Karpas-422 (cell line): ENCODE measurements around the gene ADTRP. TPM values are rescaled to one million over a fixed set of nuclear protein-coding genes. Genes with fewer than 3 reads are reported as not detected.

ENCODE experiments used
- DNase-seq: peaks from one replicate; pipeline ENCODE4 v3.0.0-alpha.2; 2015
- H2AFZ ChIP-seq: fragments of 200-600 bp; sonication (generic); 2 replicates; pipeline ENCODE4 v1.6.1; 2014; ENCODE audit warnings: antibody characterized with exemption, low read length, mixed read lengths
- H3K27ac ChIP-seq: fragments of 200-600 bp; sonication (generic); 2 replicates; pipeline ENCODE4 v1.5.1; 2014; ENCODE audit warnings: mild to moderate bottlenecking, low read length, moderate library complexity
- H3K27me3 ChIP-seq: fragments of 200-600 bp; sonication (generic); 2 replicates; pipeline ENCODE4 v1.6.1; 2014; ENCODE audit warnings: low read length, mixed read lengths
- H3K36me3 ChIP-seq: fragments of 200-600 bp; sonication (generic); 2 replicates; pipeline ENCODE4 v1.6.1; 2014; ENCODE audit warnings: low read length, mixed read lengths; ENCODE audit not compliant: insufficient read depth
- H3K4me1 ChIP-seq: fragments of 200-600 bp; sonication (generic); 2 replicates; pipeline ENCODE4 v1.6.1; 2014; ENCODE audit warnings: mild to moderate bottlenecking, low read length, mixed read lengths
- H3K4me2 ChIP-seq: fragments of 200-600 bp; sonication (generic); 2 replicates; pipeline ENCODE4 v1.6.1; 2014; ENCODE audit warnings: low read length, low read depth, mild to moderate bottlenecking; ENCODE audit not compliant: poor library complexity, severe bottlenecking
- H3K4me3 ChIP-seq: fragments of 200-600 bp; sonication (generic); 2 replicates; pipeline ENCODE4 v1.5.1; 2014; ENCODE audit warnings: mild to moderate bottlenecking, antibody characterized with exemption, low read length, mixed read lengths
- H3K79me2 ChIP-seq: fragments of 200-600 bp; sonication (generic); 2 replicates; pipeline ENCODE4 v1.6.1; 2014; ENCODE audit warnings: mild to moderate bottlenecking, low read length, mixed read lengths
- H3K9ac ChIP-seq: fragments of 200-600 bp; sonication (generic); 2 replicates; pipeline ENCODE4 v1.6.0; 2014; ENCODE audit warnings: low read length
- H3K9me2 ChIP-seq: fragments of 200-600 bp; sonication (generic), shearing (Covaris generic); replicated peaks from 2 replicates; pipeline ENCODE4 v1.6.0; 2014; ENCODE audit warnings: mild to moderate bottlenecking, low read length, moderate library complexity; ENCODE audit not compliant: insufficient read depth
- H3K9me3 ChIP-seq: fragments of 300-700, 200-600 bp; sonication (generic); 2 replicates; pipeline ENCODE4 v1.6.1; 2014; ENCODE audit warnings: low read length, mixed read lengths
- H4K20me1 ChIP-seq: fragments of 200-600 bp; sonication (generic); 2 replicates; pipeline ENCODE4 v1.6.1; 2014; ENCODE audit warnings: mild to moderate bottlenecking, antibody characterized with exemption, low read length, low read depth; ENCODE audit not compliant: insufficient read depth
- total RNA-seq: library from RNA; depleted of rRNA; stranded (reverse); fragments of >200 nt; shearing (Covaris generic); gene quantifications from 2 replicates; pipeline ENCODE4 v1.2.3, GENCODE V29; 2014; ENCODE audit warnings: low replicate concordance

ADTRP gene
- total RNA-seq, 1 experiment from 2014 or later, result not detected

GRCh38 chr6:11798538-11798937 lies 19.9 kb upstream of the ADTRP start:
- Histone ChIP-seq H3K9me2 (no peaks in the 10 kb centered on the region), H3K9me3 (no peaks in the 10 kb centered on the region), H3K36me3 (no peaks in the 10 kb centered on the region), H4K20me1 (no peaks in the 10 kb centered on the region), H3K4me3 (no peak overlapping the region), H3K79me2 (no peaks in the 10 kb centered on the region), H3K4me2 (no peak overlapping the region), H3K27me3 (no peaks in the 10 kb centered on the region), H3K27ac (no peak overlapping the region), H2AFZ (no peak overlapping the region), H3K9ac (no peak overlapping the region), H3K4me1 (no peaks in the 10 kb centered on the region)
- no peak for DNase-seq

- H3K9me3 ChIP-seq, result no peaks in the 10 kb centered on the region
- H3K36me3 ChIP-seq, result no peaks in the 10 kb centered on the region
- H3K4me2 ChIP-seq, result no peak overlapping the region
- H3K9me2 ChIP-seq, result no peaks in the 10 kb centered on the region
- DNase-seq, result no peak
- no peaks in the 10 kb centered on the region for H3K79me2 ChIP-seq
- no peak overlapping the region for H2AFZ ChIP-seq
- no peaks in the 10 kb centered on the region for H4K20me1 ChIP-seq
- no peak overlapping the region for H3K9ac ChIP-seq
- H3K4me1 ChIP-seq, result no peaks in the 10 kb centered on the region
- no peak overlapping the region for H3K4me3 ChIP-seq
- no peak overlapping the region for H3K27ac ChIP-seq
- no peaks in the 10 kb centered on the region for H3K27me3 ChIP-seq
Measured at GRCh38 chr6:11798096-11798495, 19.5 kb upstream of the ADTRP start.

- Histone ChIP-seq H3K4me2 (no peak overlapping the region), H3K79me2 (no peaks in the 10 kb centered on the region), H3K4me3 (no peak overlapping the region), H4K20me1 (no peaks in the 10 kb centered on the region), H3K27ac (no peak overlapping the region), H3K9ac (no peak overlapping the region), H3K27me3 (no peaks in the 10 kb centered on the region), H2AFZ (no peak overlapping the region), H3K9me2 (no peaks in the 10 kb centered on the region), H3K36me3 (no peaks in the 10 kb centered on the region), H3K9me3 (no peaks in the 10 kb centered on the region), H3K4me1 (no peaks in the 10 kb centered on the region)
- DNase-seq, result no peak
Measured at GRCh38 chr6:11796829-11797228, 18.2 kb upstream of the ADTRP start.

GRCh38 chr6:11795403-11795802 lies 16.8 kb upstream of the ADTRP start:
- no peaks in the 10 kb centered on the region for H3K79me2 ChIP-seq
- H3K4me3 ChIP-seq, result no peak overlapping the region
- no peaks in the 10 kb centered on the region for H3K36me3 ChIP-seq
- no peak for DNase-seq
- no peaks in the 10 kb centered on the region for H3K9me2 ChIP-seq
- no peak overlapping the region for H3K27ac ChIP-seq
- no peak overlapping the region for H2AFZ ChIP-seq
- H3K4me1 ChIP-seq, result no peaks in the 10 kb centered on the region
- no peak overlapping the region for H3K4me2 ChIP-seq
- H4K20me1 ChIP-seq, result no peaks in the 10 kb centered on the region
- no peak overlapping the region for H3K9ac ChIP-seq
- no peaks in the 10 kb centered on the region for H3K9me3 ChIP-seq
- H3K27me3 ChIP-seq, result no peaks in the 10 kb centered on the region

- Histone ChIP-seq H3K27ac (no peak overlapping the region), H3K4me3 (no peak overlapping the region), H3K36me3 (no peaks in the 10 kb centered on the region), H4K20me1 (no peaks in the 10 kb centered on the region), H3K9me3 (no peaks in the 10 kb centered on the region), H3K79me2 (no peaks in the 10 kb centered on the region), H3K4me2 (no peak overlapping the region), H3K4me1 (no peaks in the 10 kb centered on the region), H2AFZ (no peak overlapping the region), H3K9ac (no peak overlapping the region), H3K9me2 (no peaks in the 10 kb centered on the region), H3K27me3 (no peaks in the 10 kb centered on the region)
- DNase-seq, result no peak
Measured at GRCh38 chr6:11793277-11793676, 14.7 kb upstream of the ADTRP start.

- no peak overlapping the region for H3K9ac ChIP-seq
- H3K9me3 ChIP-seq, result no peaks in the 10 kb centered on the region
- no peaks in the 10 kb centered on the region for H3K27me3 ChIP-seq
- H4K20me1 ChIP-seq, result no peaks in the 10 kb centered on the region
- H2AFZ ChIP-seq, result no peak overlapping the region
- H3K27ac ChIP-seq, result no peak overlapping the region
- H3K4me2 ChIP-seq, result no peak overlapping the region
- DNase-seq, result no peak
- H3K36me3 ChIP-seq, result no peaks in the 10 kb centered on the region
- H3K9me2 ChIP-seq, result no peaks in the 10 kb centered on the region
- no peaks in the 10 kb centered on the region for H3K79me2 ChIP-seq
- H3K4me3 ChIP-seq, result no peak overlapping the region
- H3K4me1 ChIP-seq, result no peaks in the 10 kb centered on the region
Measured at GRCh38 chr6:11791354-11792107, 12.9 kb upstream of the ADTRP start.

- no peak for DNase-seq
- no peaks in the 10 kb centered on the region for H3K9me3 ChIP-seq
- no peaks in the 10 kb centered on the region for H3K4me1 ChIP-seq
Measured at GRCh38 chr6:11789744-11790143, 11.1 kb upstream of the ADTRP start.

GRCh38 chr6:11788043-11788442 lies 9.4 kb upstream of the ADTRP start:
- H3K4me1 ChIP-seq, result no peaks in the 10 kb centered on the region; the same call in 1 of the 2 replicates
- H3K4me2 ChIP-seq, result no peak overlapping the region
- H3K9me2 ChIP-seq, result no peaks in the 10 kb centered on the region
- H3K9ac ChIP-seq, result no peak overlapping the region
- H4K20me1 ChIP-seq, result no peaks in the 10 kb centered on the region
- H3K9me3 ChIP-seq, result no peaks in the 10 kb centered on the region
- H3K79me2 ChIP-seq, result no peaks in the 10 kb centered on the region
- no peak for DNase-seq
- H3K36me3 ChIP-seq, result no peaks in the 10 kb centered on the region
- no peak overlapping the region for H3K27ac ChIP-seq
- H2AFZ ChIP-seq, result no peak overlapping the region
- no peak overlapping the region for H3K4me3 ChIP-seq
- H3K27me3 ChIP-seq, result no peaks in the 10 kb centered on the region

More at GRCh38 chr6:11789744-11790143, 11.1 kb upstream of the ADTRP start:
- no peaks in the 10 kb centered on the region for H3K36me3 ChIP-seq
- no peak overlapping the region for H3K9ac ChIP-seq
- H2AFZ ChIP-seq, result no peak overlapping the region
- no peak overlapping the region for H3K4me2 ChIP-seq
- no peaks in the 10 kb centered on the region for H3K27me3 ChIP-seq
- no peaks in the 10 kb centered on the region for H3K9me2 ChIP-seq
- H3K27ac ChIP-seq, result no peak overlapping the region
- no peak overlapping the region for H3K4me3 ChIP-seq
- H3K79me2 ChIP-seq, result no peaks in the 10 kb centered on the region
- no peaks in the 10 kb centered on the region for H4K20me1 ChIP-seq
